HG03378 (cell line): ENCODE measurements around the gene CD180.
A peak's percentile ranks its signal among the peaks of the same experiment; 100 is the strongest.

ENCODE experiments used
- ATAC-seq: cut with Tn5 transposase; IDR thresholded peaks from one replicate; pipeline ENCODE4 v1.9.1; 2021; ENCODE audit warnings: mild to moderate bottlenecking, moderate library complexity; ENCODE audit not compliant: unreplicated experiment

Gene CD180

DNA sequence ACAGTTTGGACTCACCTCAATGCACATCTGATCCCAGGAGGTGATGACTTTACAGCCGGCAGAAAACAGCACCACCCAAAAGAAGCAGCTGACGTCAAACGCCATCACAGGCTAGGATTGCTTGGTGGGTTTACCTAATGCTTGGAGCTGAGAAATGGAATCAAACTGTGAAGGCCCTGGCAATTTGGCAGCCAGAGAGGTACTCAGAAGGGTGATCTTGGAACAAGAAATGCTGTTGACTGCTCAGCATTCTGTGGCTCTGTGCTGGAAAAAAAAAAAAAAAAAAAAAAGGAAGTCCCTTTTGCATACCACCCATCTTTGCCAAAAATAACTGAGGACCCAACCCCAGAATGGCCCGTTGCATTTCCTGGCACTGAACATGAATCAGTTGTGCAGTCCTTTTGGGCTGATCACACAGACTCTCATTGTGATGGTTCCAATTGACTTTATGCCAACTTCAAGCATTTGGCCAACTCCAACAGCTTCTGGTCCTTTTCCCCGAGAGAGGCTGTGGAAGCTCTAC, at the start of gene CD180:
CD180 (minus strand) TSS at position 263 of the 523 bp plus-strand sequence; CDS start at position 105, 158 bp downstream.
- no peak for ATAC-seq

DNA sequence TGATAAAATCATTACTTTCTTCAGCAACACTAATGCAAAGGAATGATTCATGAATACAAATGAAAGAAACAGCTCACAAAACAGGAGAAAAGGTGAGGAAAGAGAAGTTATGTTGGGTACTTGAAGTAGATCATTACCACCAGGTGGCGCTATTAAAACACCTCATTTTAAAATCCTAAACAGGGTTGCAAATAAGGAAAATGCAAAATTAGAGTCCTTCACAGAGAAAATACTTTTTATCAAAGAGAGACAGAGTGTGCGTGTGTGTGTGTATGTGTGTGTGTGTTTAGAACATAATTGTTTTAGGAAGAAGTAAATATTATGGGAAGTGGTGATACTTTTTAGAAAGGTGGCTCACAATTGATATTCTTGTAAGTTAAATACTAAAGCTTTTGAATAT, 49.5 kb upstream of the CD180 start:
- no peak for ATAC-seq

DNA sequence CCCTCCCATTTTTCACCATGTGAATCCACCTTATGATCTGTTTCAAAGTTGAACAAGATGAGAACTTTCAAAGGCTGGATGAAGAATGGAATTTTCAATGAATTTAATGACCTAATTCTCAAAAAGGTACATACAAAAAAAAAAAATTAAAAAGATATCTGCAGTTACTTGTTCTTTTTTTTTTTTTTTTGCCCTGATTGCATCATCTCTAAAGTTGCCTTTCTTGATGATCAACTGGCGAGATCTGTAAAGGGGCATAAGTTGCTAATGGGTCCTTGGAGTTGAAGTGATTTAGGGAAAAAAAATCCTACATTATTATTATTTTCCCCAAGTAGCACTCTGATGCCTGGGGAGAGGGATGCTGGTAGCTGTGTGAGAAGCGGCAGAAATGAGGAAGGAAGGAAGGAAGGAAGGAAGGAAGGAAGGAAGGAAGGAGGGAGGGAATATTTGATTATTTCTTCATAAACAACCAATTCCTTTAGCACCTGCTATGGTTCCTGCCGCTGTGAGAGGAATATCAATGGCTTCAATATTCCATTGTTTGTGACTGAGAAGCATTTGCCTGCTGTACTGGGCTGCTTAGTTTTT, 48.8 kb upstream of the CD180 start:
- ATAC-seq = no peak

DNA sequence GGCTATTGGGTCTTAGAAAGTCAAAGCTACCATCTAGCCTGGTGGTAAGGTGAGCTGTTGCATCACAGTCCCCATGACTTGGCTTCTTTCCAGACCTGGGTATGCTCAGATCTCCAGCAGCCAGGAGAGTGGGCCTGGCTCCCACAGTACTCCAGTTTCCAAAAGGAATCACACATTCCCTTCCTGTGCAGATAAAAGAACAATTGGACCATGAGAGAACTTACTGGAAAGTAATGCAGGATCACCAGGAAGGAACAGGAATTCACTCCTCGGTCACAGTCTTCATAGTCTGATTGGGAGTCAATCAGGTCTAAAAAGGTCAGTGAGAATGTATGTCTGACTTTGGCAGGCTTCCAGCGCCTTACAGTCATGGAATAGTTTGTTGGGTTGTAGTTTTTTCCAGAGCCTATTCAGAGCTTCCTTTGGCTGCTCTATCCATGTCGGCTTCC, 47.8 kb upstream of the CD180 start:
- no peak for ATAC-seq

GRCh38 chr5:67243944-67244343, 47.3 kb upstream of the CD180 start:
- ATAC-seq = no peak

DNA sequence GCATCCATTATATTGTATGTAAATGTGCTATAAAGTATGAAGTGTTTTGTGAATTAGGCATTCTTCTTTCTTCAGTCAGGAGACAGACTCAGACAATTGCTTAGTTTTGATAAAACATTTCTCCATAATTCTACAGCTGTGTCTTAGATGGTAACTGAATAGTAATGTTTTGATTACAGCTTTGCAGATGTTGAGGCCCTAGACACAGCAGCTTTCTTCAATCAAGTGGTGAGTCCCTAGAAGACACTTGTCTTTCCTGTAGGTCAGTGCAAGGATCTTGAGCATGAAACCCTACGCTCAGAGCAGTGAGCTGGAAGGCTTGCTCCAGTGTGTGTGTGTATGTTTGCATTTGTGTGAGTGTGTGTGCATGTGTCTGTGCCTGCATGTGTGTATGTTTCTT, 46.8 kb upstream of the CD180 start:
- no peak for ATAC-seq

- ATAC-seq = no peak
These were observed 44.7 kb upstream of the CD180 start for GRCh38 chr5:67241326-67241725.

DNA sequence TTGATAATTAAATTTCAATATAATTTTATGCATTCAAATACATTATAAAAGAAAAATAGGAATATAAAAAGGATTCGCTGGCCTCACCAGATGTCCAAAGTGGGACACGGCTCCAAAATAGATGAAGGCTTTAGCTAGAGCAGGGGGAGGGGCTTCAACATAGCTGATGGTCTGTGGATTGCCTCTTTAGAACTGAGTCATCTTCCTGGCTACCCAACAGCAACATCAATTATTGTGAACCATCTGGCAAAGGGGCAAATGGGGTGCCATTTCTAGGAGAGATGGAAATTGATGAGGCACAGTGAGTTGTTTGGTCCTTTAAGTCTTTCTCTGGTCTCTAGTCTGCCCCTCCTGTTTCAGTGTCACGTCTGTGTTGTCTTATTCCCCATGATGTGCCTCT, 44.2 kb upstream of the CD180 start:
- ATAC-seq = no peak

DNA sequence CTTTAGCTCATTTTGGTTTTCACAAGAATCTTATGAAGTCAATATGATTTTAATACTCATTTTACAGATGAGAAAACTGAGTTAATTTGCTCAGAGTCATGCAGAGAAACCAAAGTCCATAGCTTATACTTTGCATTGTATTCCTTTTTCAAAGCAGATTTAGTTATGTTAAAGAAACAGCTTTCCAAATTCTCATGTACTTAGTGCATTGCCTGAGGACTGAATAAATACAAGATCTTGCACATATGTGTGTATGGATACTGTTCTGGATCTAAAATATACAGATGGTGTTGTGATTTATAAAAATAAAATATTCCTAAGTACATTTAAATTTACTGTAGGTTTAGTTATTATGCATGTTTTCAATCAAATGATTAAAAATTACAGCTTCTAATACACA, 43.5 kb upstream of the CD180 start:
- ATAC-seq = no peak

DNA sequence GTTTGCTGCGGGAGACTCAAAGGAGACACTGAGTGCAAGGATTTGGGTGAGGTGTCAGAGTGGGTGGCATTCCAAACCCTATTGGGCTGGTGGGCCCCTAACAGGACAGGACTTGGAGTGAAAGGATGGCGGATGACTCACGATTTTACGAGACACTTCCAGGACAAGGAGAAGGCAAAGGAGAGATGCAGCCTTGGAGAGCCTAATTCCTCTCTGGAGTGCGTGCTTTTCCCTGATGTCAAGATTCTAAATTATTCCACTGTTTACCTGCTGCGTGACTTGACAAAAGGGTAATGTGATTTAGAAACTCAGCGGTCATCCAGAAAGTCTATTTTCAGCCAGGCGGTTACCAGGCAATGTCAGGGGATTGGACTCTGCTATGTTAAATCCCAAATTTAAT, 41.6 kb upstream of the CD180 start:
- no peak for ATAC-seq

DNA sequence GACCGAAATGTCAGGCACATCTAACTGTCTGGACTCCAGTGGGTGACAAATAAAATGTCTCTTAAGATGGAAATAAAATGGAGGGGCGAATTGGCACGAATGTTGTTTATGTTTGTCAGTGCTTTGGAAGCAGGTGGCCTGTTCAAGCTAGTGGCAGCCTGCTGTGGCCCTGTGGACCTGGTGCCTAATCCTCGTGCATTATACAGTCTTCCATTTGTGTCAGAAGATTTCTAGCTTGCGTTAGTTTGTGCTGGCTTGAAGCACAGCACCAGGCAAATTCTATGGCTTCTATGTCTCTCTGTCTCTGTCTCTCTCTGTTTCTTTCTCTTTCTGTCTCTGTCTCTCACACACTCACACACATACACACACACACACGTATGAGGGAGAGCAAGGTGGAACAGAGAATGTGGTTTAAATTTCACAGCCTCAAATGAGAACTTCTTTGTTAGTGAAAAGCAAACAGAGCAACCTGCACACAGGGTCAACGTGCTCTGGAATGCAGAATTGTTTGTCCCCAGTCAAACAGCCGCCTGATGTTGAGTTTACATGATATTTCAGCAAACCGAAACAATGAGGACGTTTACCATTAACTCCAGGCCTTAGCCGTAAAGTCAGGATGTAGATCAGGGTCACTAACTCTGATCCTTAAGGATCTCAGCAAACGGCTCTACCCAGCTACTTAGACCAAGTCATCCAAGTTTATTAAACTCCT, 39.0 kb upstream of the CD180 start:
- ATAC-seq = no peak

DNA sequence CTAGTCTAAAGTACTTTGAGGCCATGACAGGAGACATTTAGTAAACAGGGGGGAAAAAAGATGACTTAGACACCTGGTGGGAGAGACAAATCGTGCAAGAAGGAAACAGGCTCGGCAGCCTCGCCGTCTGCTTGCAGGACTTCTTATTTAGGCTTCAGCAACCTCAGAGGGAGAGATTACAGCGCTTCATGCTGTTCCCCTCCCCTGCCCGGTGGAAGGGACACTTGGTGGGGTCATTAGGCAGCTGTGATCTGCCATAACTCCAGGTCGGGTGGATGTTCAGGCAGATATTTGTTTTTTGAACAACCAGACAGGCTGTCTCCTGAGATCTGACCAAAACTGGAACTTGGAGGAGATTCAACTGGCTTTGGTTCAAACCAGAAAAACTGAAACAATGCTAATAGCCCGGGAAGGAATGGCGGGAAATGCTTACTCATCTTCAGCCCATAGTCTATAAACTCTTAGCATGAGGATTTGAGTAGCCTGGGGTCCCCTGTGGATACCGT, 38.1 kb upstream of the CD180 start:
- ATAC-seq = no peak

GRCh38 chr5:67233075-67233474, 36.5 kb upstream of the CD180 start:
- no peak for ATAC-seq

- ATAC-seq = no peak
These were observed 26.6 kb upstream of the CD180 start for GRCh38 chr5:67223211-67223610.

DNA sequence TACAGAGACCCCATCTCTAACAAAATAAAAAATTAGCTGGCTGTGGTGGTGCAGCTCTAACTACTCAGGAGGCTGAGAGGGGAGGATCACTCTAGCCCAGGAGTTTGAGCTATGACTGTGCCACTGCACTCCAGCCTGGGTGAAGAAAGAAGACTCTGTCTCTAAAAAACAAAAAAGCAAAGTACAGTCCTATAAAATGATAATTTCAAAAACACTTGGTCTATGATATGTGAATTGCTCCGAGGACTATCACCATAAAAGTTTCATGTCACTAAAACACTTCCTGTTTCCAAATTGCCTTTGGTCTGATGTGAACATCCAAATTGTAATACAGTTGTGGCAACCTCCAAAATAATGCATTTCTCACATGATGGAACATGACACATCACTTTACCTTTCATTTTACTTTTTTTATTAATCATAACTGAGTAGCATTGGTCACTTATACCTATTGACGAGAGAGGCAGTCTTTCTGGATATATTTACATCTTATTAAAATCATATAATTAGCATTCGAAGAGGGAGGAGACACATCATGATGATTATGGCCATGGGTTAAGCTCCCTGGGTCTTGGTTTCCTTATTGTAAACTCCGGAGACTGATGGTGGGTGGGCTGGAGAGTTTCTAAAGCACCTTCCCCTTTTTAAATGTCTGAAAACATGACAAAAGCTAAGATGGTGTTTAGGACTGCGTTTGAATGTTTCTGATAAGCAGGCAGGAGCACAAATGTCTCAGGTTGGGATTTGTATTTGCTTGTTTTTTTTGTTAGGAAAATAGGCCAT, 25.8 kb upstream of the CD180 start:
- peak; percentile 34 for ATAC-seq

DNA sequence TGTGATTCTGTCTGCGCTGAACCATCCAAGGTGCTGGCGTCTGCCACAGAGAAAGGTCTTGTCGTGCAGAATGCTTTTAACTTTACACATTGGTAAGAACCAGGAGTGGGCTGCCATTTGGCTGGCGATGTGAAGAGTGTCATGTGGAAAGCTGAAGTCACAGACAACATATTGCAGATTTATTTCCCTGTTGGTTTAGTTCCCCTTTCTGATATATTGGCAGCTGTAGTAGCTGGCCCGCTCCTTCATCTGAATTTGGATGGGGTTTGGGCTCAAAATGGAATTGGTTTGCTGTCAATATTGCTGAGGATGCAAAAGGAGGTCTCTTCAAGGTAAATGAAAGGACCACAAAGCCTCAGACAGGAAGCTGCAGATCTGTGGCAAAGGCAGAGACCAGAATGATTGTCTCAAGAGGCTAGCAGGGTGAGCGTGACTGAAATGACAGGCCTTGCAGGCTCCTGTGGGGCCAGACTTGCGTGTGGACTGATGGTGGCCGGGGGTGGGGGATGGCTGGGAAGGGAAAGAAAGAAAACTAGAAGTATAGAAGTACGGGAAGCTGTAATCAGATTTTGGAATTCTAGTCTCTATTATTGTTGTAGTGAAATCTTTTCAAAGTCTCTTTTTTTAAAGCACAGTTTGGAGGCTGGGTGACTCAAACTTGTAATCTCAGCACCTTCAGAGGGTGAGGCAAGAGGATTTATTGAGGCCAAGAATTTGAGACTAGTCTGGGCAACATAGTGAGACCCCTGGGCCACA, 25.1 kb upstream of the CD180 start:
- peak; percentile 97 for ATAC-seq

DNA sequence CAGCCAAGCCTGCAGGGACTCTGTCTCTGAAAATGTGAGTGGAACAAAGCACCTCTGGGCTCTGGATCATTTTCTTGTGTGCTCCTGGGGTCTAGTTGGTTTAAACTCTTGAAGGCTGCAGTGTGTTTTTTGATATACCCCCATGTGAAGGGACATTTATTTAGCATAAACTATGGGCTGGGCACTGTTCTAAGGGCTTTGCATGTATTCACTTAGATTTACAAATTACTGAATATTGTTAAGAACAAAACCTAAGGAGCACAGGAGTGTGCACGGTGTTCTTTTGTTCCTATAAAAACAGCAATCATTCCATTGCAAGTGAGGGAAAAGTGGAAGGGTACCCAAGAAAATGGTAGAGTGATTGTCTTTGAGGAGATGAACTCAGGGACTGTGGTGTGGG, 20.0 kb upstream of the CD180 start:
- ATAC-seq = no peak

- ATAC-seq = peak; percentile 100
These were observed 19.2 kb upstream of the CD180 start for GRCh38 chr5:67215519-67216471.

GRCh38 chr5:67214707-67215447, 18.3 kb upstream of the CD180 start:
- ATAC-seq = no peak
